MM.1S (cell line): Measurements from ENCODE around the gene LCN15.

Source experiments
- DNase-seq: peaks from one replicate; pipeline ENCODE4 v3.0.0-alpha.2; 2015
- H2AFZ ChIP-seq: fragments of 300-600 bp; sonication (generic); 2 replicates; pipeline ENCODE4 v1.6.0; 2016; ENCODE audit warnings: antibody characterized with exemption, low read length
- H3F3A ChIP-seq: fragments of 300-600 bp; sonication (generic); 2 replicates; pipeline ENCODE4 v1.6.1; 2016; ENCODE audit warnings: mild to moderate bottlenecking, antibody characterized with exemption, low read length, moderate library complexity, mixed read lengths; ENCODE audit not compliant: insufficient read depth
- H3K27ac ChIP-seq: fragments of 300-600 bp; sonication (generic); 2 replicates; pipeline ENCODE4 v1.5.1; 2016; ENCODE audit warnings: mild to moderate bottlenecking, low read length
- H3K27me3 ChIP-seq: fragments of 300-600 bp; sonication (generic); replicated peaks from 2 replicates; pipeline ENCODE4 v1.6.0; 2016; ENCODE audit warnings: low read length; ENCODE audit not compliant: insufficient read depth
- H3K36me3 ChIP-seq: fragments of 300-600 bp; sonication (generic); replicated peaks from 2 replicates; pipeline ENCODE4 v1.6.1; 2016; ENCODE audit warnings: mild to moderate bottlenecking, low read length, mixed read lengths; ENCODE audit not compliant: insufficient read depth
- H3K4me1 ChIP-seq: fragments of 300-600 bp; sonication (generic); 2 replicates; pipeline ENCODE4 v1.6.1; 2016; ENCODE audit warnings: low read length, mixed read lengths
- H3K4me2 ChIP-seq: fragments of 300-600 bp; sonication (generic); 2 replicates; pipeline ENCODE4 v1.6.0; 2016; ENCODE audit warnings: low read depth, low read length
- H3K4me3 ChIP-seq: fragments of 300-600 bp; sonication (generic); 2 replicates; pipeline ENCODE4 v1.5.1; 2016; ENCODE audit warnings: low read length, mixed read lengths
- H3K79me2 ChIP-seq: fragments of 300-600 bp; sonication (generic); 2 replicates; pipeline ENCODE4 v1.6.1; 2016; ENCODE audit warnings: mixed run types, low read length, mixed read lengths
- H3K9ac ChIP-seq: fragments of 300-600 bp; sonication (generic); 2 replicates; pipeline ENCODE4 v1.6.1; 2016; ENCODE audit warnings: low read length, mixed read lengths
- H3K9me2 ChIP-seq: fragments of 300-600 bp; sonication (generic); replicated peaks from 2 replicates; pipeline ENCODE4 v1.6.1; 2016; ENCODE audit warnings: mild to moderate bottlenecking, low read length, mixed read lengths; ENCODE audit not compliant: insufficient read depth
- H3K9me3 ChIP-seq: fragments of 300-600 bp; sonication (generic); replicated peaks from 2 replicates; pipeline ENCODE4 v1.6.1; 2016; ENCODE audit warnings: mild to moderate bottlenecking, low read length, mixed read lengths; ENCODE audit not compliant: insufficient read depth
- H4K20me1 ChIP-seq: fragments of 300-600 bp; sonication (generic); 2 replicates; pipeline ENCODE4 v1.6.1; 2016; ENCODE audit warnings: mild to moderate bottlenecking, low read length, moderate library complexity, mixed read lengths; ENCODE audit not compliant: insufficient read depth
- CTCF ChIP-seq: fragments of 300-600 bp; sonication (generic); IDR thresholded peaks from 2 replicates; pipeline ENCODE4 v1.5.1; 2016; ENCODE audit warnings: antibody characterized with exemption, low read length, mixed read lengths
- EZH2 ChIP-seq: fragments of 300-600 bp; sonication (generic); optimal IDR thresholded peaks from 2 replicates; pipeline ENCODE3; 2017; ENCODE audit warnings: low read depth, mild to moderate bottlenecking, antibody characterized with exemption, low read length, mixed read lengths
- EZH2phosphoT487 ChIP-seq: fragments of 300-600 bp; sonication (generic); IDR thresholded peaks from 2 replicates; pipeline ENCODE4 v1.6.1; 2018; ENCODE audit warnings: antibody characterized with exemption, low read length

The LCN15 gene

GRCh38 chr9:136744773-136745172, 19.5 kb downstream of the LCN15 start:
- Histone ChIP-seq H3K4me1 (no peaks in the 10 kb centered on the region), H3K9ac (no peak overlapping the region), H3K9me2 (no peaks in the 10 kb centered on the region), H3K9me3 (no peaks in the 10 kb centered on the region), H3K27ac (no peak overlapping the region), H3K36me3 (no peaks in the 10 kb centered on the region), H2AFZ (no peak overlapping the region), H4K20me1 (no peaks in the 10 kb centered on the region), H3K79me2 (no peaks in the 10 kb centered on the region), H3K27me3 (peaks cover 97% of the 10 kb centered on the region), H3K4me2 (no peak overlapping the region), H3K4me3 (no peak overlapping the region), H3F3A (no peaks in the 10 kb centered on the region)
- TF ChIP-seq EZH2: no peak
- no peak for DNase-seq

GRCh38 chr9:136743639-136744211, 20.6 kb downstream of the LCN15 start:
- H3K4me2 ChIP-seq: no peak overlapping the region
- no peaks in the 10 kb centered on the region for H3K36me3 ChIP-seq
- peaks cover 97% of the 10 kb centered on the region for H3K27me3 ChIP-seq
- H3K27ac ChIP-seq: no peak overlapping the region
- no peak overlapping the region for H3K4me3 ChIP-seq
- TF ChIP-seq CTCF (no peak), EZH2 (no peak), EZH2phosphoT487 (no peak)
- no peak overlapping the region for H2AFZ ChIP-seq
- H3K79me2 ChIP-seq: no peaks in the 10 kb centered on the region
- DNase-seq: no peak
- no peaks in the 10 kb centered on the region for H3K9me3 ChIP-seq
- H3K9me2 ChIP-seq: no peaks in the 10 kb centered on the region
- no peak overlapping the region for H3K9ac ChIP-seq
- no peaks in the 10 kb centered on the region for H4K20me1 ChIP-seq
- H3F3A ChIP-seq: no peaks in the 10 kb centered on the region
- H3K4me1 ChIP-seq: no peaks in the 10 kb centered on the region

GRCh38 chr9:136742591-136743391, 21.5 kb downstream of the LCN15 start, which contains the start of gene LCN10:
Gene LCN10, minus strand, starts transcription at chr9:136742940. Its CDS starts 37 bp downstream, at chr9:136742903.
- Histone ChIP-seq H3K4me3 (no peak within 1 kb of the TSS), H3K9ac (no peak within 1 kb of the TSS), H3K9me3 (no peaks in the 10 kb centered on the region), H3K36me3 (no peaks in the 10 kb centered on the region), H2AFZ (no peak within 1 kb of the TSS), H3K27ac (no peak within 1 kb of the TSS), H3K79me2 (no peaks in the 10 kb centered on the region), H3K9me2 (no peaks in the 10 kb centered on the region), H3K27me3 (peaks cover 97% of the 10 kb centered on the region), H4K20me1 (no peaks in the 10 kb centered on the region), H3K4me1 (no peaks in the 10 kb centered on the region), H3F3A (no peaks in the 10 kb centered on the region), H3K4me2 (no peak within 1 kb of the TSS)
- DNase-seq: no peak
- TF ChIP-seq EZH2: no peak
- no peak for TF ChIP-seq EZH2phosphoT487
- no peak for TF ChIP-seq CTCF
